ENCODE results near the gene CYP19A1.

DNA sequence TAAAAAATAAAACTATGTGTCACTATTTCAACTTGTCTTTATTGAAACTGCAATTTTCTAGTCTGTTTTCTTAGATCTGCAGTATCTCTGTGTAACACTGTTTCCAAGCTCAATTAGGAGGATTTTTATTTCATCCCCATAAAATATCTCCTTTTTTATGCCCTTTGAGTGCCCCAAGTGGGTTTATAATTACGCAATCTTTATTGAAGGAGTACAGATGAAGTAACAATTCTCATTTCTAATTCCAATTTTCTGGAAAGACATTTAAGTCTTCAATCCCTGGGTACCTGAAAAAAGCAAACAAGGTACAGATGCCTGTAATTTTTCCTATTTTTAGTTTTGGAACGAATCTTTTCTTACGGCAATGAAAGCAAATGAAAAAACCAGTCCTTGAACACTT is 61.3 kb downstream of the CYP19A1 start:
- TF ChIP-seq CTCF (IDR thresholded peaks at IDR 0.05): no peak
- TF ChIP-seq POLR2A (IDR thresholded peaks at IDR 0.05): no peak

Data from esophagus squamous epithelium (tissue), 4 donors.